ENCODE measurements around the gene AUTS2.

The AUTS2 gene

DNA sequence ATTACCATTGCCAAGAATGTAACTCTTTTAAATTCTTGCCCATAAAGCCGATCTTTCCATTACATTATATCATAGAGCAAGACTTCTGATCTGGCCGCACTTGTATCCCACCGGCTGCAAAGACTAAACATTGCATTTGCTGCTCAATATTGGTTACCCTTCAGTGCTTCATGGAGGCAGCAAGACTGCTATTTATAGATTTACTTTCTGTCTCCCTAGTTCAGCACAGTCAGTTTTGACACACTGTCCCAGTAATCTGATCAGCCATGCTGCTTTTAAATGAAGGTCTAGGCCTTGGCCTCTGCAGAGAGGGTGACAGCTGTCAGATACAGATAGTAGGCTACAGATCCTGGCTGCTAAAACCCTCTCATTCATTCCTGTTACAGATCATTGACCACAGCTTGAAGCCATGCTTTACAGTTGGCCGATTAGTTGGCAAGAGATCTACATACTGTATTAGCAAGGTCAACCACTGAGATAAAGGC, 971.1 kb downstream of the AUTS2 start:
- Histone ChIP-seq H3K4me3 (ENCODE audit: low read depth, low read length) (no peak overlapping the region), H3K9me3 (ENCODE audit: control insufficient read depth, insufficient read depth, low read depth, low read length) (no peaks in the 10 kb centered on the region), H3K4me1 (ENCODE audit: control insufficient read depth, insufficient read depth, low read length) (peaks cover 23% of the 10 kb centered on the region), H3K27ac (ENCODE audit: extremely low read depth, low read depth, low read length) (peak overlapping the region; percentile 33; the same call in 1 of the 2 replicates), H3K36me3 (ENCODE audit: control insufficient read depth in 2 of 2, insufficient read depth in 1 of 2, low read length in 2 of 2) (no peaks in the 10 kb centered on the region)
- no peak for TF ChIP-seq ZNF311 (tag by site-specific recombination; IDR thresholded peaks at IDR 0.05; ENCODE audit: borderline replicate concordance)
- TF ChIP-seq SP7 (tag by site-specific recombination; IDR thresholded peaks at IDR 0.05): peak; percentile 60
- TF ChIP-seq ZNF830 (tag by site-specific recombination; IDR thresholded peaks at IDR 0.05; ENCODE audit: low read depth): no peak
- TF ChIP-seq, protein P1, sequence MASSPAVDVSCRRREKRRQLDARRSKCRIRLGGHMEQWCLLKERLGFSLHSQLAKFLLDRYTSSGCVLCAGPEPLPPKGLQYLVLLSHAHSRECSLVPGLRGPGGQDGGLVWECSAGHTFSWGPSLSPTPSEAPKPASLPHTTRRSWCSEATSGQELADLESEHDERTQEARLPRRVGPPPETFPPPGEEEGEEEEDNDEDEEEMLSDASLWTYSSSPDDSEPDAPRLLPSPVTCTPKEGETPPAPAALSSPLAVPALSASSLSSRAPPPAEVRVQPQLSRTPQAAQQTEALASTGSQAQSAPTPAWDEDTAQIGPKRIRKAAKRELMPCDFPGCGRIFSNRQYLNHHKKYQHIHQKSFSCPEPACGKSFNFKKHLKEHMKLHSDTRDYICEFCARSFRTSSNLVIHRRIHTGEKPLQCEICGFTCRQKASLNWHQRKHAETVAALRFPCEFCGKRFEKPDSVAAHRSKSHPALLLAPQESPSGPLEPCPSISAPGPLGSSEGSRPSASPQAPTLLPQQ (tag by site-specific recombination; IDR thresholded peaks at IDR 0.05): no peak
- TF ChIP-seq TCF7L2 (IDR thresholded peaks at IDR 0.05; ENCODE audit: borderline replicate concordance, low read depth, low read length): peak; percentile 35; the same call in 1 of the 2 replicates
- TF ChIP-seq OSR2 (tag by site-specific recombination; IDR thresholded peaks at IDR 0.05): peak; percentile 67
- TF ChIP-seq IKZF3 (tag by site-specific recombination; IDR thresholded peaks at IDR 0.05): peak; percentile 21
- TF ChIP-seq, protein P2, sequence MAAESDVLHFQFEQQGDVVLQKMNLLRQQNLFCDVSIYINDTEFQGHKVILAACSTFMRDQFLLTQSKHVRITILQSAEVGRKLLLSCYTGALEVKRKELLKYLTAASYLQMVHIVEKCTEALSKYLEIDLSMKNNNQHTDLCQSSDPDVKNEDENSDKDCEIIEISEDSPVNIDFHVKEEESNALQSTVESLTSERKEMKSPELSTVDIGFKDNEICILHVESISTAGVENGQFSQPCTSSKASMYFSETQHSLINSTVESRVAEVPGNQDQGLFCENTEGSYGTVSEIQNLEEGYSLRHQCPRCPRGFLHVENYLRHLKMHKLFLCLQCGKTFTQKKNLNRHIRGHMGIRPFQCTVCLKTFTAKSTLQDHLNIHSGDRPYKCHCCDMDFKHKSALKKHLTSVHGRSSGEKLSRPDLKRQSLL (tag by site-specific recombination; IDR thresholded peaks at IDR 0.05): no peak
- TF ChIP-seq FEZF1 (tag by site-specific recombination; IDR thresholded peaks at IDR 0.05): peak; percentile 71
- TF ChIP-seq TRIM28 (IDR thresholded peaks at IDR 0.05; ENCODE audit: borderline replicate concordance, low read length): peak; percentile 75; the same call in 1 of the 2 replicates
- ChIA-PET CTCF (no interaction called here), POLR2A (interaction anchor here (0.6 kb wide), 2 partner anchors 412 to 1206 kb away, joined by 3 to 4 read pairs; no protein-coding TSS in a partner anchor)

DNA sequence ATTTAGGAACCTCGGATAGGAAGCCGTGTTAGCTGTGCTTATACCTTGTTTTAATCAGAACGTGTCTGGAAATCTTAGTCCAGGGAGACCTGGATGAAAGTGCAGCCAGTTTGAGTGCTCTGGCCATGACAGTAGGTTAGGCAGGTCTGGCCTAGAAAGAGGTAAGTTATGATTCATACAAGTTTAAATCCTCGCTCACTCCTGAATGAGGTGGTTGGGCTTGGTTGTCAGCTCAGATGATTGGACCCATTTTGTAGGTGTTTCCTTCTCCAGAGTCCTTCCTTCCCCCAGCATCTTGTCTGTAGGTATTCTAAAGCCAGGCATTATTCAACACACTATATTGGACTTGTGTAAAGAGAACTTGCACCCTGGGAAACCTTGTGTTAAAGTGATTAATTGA, 971.8 kb downstream of the AUTS2 start:
- Histone ChIP-seq H3K4me3 (ENCODE audit: low read depth, low read length) (no peak overlapping the region), H3K27ac (ENCODE audit: extremely low read depth, low read depth, low read length) (no peak overlapping the region; the same call in 1 of the 2 replicates), H3K9me3 (ENCODE audit: control insufficient read depth, insufficient read depth, low read depth, low read length) (no peaks in the 10 kb centered on the region), H3K4me1 (ENCODE audit: control insufficient read depth, insufficient read depth, low read length) (peaks cover 27% of the 10 kb centered on the region), H3K36me3 (ENCODE audit: control insufficient read depth in 2 of 2, insufficient read depth in 1 of 2, low read length in 2 of 2) (no peaks in the 10 kb centered on the region)
- CTCF ChIA-PET: no interaction called here
- no peak for TF ChIP-seq ZBTB20 (tag by site-specific recombination; IDR thresholded peaks at IDR 0.05)
- TF ChIP-seq, protein P3, sequence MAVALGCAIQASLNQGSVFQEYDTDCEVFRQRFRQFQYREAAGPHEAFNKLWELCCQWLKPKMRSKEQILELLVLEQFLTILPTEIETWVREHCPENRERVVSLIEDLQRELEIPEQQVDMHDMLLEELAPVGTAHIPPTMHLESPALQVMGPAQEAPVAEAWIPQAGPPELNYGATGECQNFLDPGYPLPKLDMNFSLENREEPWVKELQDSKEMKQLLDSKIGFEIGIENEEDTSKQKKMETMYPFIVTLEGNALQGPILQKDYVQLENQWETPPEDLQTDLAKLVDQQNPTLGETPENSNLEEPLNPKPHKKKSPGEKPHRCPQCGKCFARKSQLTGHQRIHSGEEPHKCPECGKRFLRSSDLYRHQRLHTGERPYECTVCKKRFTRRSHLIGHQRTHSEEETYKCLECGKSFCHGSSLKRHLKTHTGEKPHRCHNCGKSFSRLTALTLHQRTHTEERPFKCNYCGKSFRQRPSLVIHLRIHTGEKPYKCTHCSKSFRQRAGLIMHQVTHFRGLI (tag by site-specific recombination; IDR thresholded peaks at IDR 0.05): peak; percentile 91
- POLR2A ChIA-PET: interaction anchor here (0.6 kb wide), 1 partner anchor 1205 kb away, joined by 3 read pairs; no protein-coding TSS in a partner anchor

DNA sequence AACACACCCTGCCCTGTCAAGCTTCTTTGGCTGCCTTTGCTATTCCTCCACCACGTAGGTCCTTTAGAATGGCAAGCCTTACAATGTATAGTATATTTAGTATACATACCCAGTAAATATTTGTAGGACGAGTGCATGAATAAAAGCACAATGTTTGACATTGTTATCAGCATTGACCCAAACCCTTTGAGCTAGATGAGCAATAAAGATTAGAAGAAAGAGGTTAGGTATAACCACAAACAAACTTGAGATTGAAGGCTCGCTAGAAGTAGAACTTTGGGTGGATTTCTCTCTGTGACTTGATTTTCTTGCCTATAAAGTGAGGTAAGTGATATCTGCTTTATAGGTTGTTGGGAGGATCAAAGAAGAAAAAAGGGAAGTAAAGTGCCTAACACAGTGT, 972.7 kb downstream of the AUTS2 start:
- ChIA-PET CTCF (interaction anchor here (0.7 kb wide), 1 partner anchor 217 kb away, joined by 5 read pairs; no protein-coding TSS in a partner anchor), POLR2A (no interaction called here)
- peaks cover 29% of the 10 kb centered on the region for H3K4me1 ChIP-seq (ENCODE audit: control insufficient read depth, insufficient read depth, low read length)
- no peak overlapping the region for H3K27ac ChIP-seq (ENCODE audit: extremely low read depth, low read depth, low read length)
- H3K4me3 ChIP-seq (ENCODE audit: low read depth, low read length): no peak overlapping the region
- H3K36me3 ChIP-seq (ENCODE audit: control insufficient read depth in 2 of 2, insufficient read depth in 1 of 2, low read length in 2 of 2): no peaks in the 10 kb centered on the region
- no peaks in the 10 kb centered on the region for H3K9me3 ChIP-seq (ENCODE audit: control insufficient read depth, insufficient read depth, low read depth, low read length)
- TF ChIP-seq, protein P4, sequence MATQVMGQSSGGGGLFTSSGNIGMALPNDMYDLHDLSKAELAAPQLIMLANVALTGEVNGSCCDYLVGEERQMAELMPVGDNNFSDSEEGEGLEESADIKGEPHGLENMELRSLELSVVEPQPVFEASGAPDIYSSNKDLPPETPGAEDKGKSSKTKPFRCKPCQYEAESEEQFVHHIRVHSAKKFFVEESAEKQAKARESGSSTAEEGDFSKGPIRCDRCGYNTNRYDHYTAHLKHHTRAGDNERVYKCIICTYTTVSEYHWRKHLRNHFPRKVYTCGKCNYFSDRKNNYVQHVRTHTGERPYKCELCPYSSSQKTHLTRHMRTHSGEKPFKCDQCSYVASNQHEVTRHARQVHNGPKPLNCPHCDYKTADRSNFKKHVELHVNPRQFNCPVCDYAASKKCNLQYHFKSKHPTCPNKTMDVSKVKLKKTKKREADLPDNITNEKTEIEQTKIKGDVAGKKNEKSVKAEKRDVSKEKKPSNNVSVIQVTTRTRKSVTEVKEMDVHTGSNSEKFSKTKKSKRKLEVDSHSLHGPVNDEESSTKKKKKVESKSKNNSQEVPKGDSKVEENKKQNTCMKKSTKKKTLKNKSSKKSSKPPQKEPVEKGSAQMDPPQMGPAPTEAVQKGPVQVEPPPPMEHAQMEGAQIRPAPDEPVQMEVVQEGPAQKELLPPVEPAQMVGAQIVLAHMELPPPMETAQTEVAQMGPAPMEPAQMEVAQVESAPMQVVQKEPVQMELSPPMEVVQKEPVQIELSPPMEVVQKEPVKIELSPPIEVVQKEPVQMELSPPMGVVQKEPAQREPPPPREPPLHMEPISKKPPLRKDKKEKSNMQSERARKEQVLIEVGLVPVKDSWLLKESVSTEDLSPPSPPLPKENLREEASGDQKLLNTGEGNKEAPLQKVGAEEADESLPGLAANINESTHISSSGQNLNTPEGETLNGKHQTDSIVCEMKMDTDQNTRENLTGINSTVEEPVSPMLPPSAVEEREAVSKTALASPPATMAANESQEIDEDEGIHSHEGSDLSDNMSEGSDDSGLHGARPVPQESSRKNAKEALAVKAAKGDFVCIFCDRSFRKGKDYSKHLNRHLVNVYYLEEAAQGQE (tag by site-specific recombination; IDR thresholded peaks at IDR 0.05): no peak
- TF ChIP-seq ZNF266 (tag by site-specific recombination; IDR thresholded peaks at IDR 0.05; ENCODE audit: low read depth) (no peak), ZNF211 (tag by site-specific recombination; IDR thresholded peaks at IDR 0.05; ENCODE audit: low read depth) (no peak), ZNF121 (tag by site-specific recombination; IDR thresholded peaks at IDR 0.05) (no peak), ZBTB1 (tag by site-specific recombination; IDR thresholded peaks at IDR 0.05) (no peak), SP3 (tag by site-specific recombination; IDR thresholded peaks at IDR 0.05) (no peak), ZNF571 (tag by site-specific recombination; IDR thresholded peaks at IDR 0.05) (no peak), KLF9 (tag by site-specific recombination; IDR thresholded peaks at IDR 0.05; ENCODE audit: low read depth) (no peak), ZNF624 (tag by site-specific recombination; IDR thresholded peaks at IDR 0.05) (no peak), ZNF76 (tag by site-specific recombination; IDR thresholded peaks at IDR 0.05; ENCODE audit: borderline replicate concordance, low read depth) (no peak), GLIS1 (tag by site-specific recombination; IDR thresholded peaks at IDR 0.05) (no peak), PRDM1 (tag by site-specific recombination; IDR thresholded peaks at IDR 0.05) (no peak), ZNF239 (tag by site-specific recombination; IDR thresholded peaks at IDR 0.05) (no peak), GLIS2 (tag by site-specific recombination; IDR thresholded peaks at IDR 0.05) (no peak)
